ENCODE results near the gene PTPRN2. TPM values are rescaled to one million over a fixed set of nuclear protein-coding genes. Genes with fewer than 3 reads are reported as not detected.
A peak's percentile ranks its signal among the peaks of the same experiment; 100 is the strongest.
"Not testable (repeated sequence)": the region's sequence is repeated elsewhere in the genome, so short reads cannot be mapped to it uniquely, and the experiment has no call there.

PTPRN2 gene
- polyA plus RNA-seq, 1 experiment, result 0.31 TPM

DNA sequence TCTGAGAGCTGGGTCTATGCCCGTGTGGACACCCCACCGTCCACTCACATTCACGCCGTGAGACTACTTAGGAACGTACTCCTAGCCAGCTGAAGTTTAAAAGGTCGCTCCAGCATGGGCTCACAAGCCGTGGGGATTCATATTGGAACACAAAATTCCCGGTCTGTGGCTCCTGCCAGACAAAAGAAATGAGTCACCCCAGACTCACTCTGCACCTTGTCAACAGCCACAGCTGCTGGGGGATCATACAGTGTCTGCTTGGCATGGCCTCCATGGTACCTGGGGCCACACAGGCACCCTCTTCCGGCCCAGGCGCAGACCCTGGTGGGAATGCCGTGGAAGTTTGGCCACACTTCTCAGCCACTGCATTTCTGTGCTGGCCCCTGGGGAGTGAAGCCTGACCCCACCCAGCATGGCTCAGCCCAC is 1022.4 kb downstream of the PTPRN2 start:
- ChIA-PET POLR2A (no interaction called here), CTCF (interaction anchor here (1.2 kb wide), 1 partner anchor 14 kb away, joined by 3 read pairs; no protein-coding TSS in a partner anchor)
- TF ChIP-seq, protein P1, sequence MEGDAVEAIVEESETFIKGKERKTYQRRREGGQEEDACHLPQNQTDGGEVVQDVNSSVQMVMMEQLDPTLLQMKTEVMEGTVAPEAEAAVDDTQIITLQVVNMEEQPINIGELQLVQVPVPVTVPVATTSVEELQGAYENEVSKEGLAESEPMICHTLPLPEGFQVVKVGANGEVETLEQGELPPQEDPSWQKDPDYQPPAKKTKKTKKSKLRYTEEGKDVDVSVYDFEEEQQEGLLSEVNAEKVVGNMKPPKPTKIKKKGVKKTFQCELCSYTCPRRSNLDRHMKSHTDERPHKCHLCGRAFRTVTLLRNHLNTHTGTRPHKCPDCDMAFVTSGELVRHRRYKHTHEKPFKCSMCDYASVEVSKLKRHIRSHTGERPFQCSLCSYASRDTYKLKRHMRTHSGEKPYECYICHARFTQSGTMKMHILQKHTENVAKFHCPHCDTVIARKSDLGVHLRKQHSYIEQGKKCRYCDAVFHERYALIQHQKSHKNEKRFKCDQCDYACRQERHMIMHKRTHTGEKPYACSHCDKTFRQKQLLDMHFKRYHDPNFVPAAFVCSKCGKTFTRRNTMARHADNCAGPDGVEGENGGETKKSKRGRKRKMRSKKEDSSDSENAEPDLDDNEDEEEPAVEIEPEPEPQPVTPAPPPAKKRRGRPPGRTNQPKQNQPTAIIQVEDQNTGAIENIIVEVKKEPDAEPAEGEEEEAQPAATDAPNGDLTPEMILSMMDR (IDR thresholded peaks at IDR 0.05; ENCODE audit: insufficient read depth, low read depth, low read length), result no peak
- H3K4me3 ChIP-seq (ENCODE audit: low read depth, low read length), result no peak overlapping the region
- no peaks in the 10 kb centered on the region for H3K36me3 ChIP-seq (ENCODE audit: control insufficient read depth, insufficient read depth, low read length)
- no peak for DNase-seq (ENCODE audit: low read depth)
- no peaks in the 10 kb centered on the region for H3K27me3 ChIP-seq (ENCODE audit: control insufficient read depth, insufficient read depth, low read length)

DNA sequence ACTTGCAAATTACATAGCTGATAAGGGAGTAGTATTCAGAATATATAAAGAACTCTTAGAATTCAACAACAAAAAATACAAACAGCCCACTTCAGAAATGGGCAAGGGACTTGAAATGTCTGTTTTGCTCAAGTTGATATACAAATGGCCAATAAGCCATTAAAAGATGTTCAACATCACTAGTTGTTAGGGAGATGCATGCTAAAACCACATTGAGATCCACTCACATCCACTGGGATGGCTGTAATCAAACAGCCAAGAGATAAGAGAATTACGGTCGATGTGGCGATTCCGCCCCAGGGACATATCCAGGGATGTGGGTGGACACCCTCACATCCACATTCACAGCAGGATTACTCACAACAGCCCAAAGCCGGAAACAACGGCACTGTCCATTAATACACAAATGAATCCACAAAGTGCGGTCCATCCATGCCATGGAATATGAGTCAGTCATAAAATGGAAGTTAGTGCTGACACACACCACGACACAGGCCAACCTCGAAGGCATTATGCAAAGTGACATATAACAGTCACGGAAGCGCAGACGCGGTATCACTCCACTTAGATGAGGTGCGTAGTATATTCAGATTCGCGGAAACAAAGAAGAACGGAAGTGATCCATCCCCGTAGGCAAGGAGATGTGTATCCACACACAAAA is 1023.0 kb downstream of the PTPRN2 start:
- POLR2A ChIA-PET, result no interaction called here
- Histone ChIP-seq H3K27me3 (ENCODE audit: control insufficient read depth, insufficient read depth, low read length) (no peaks in the 10 kb centered on the region), H3K4me3 (ENCODE audit: low read depth, low read length) (no peak overlapping the region), H3K36me3 (ENCODE audit: control insufficient read depth, insufficient read depth, low read length) (no peaks in the 10 kb centered on the region)
- peak; percentile 20 for DNase-seq (ENCODE audit: low read depth)
- CTCF ChIA-PET, result interaction anchor here (1.2 kb wide), 1 partner anchor 13 kb away, joined by 3 read pairs; no protein-coding TSS in a partner anchor
- TF ChIP-seq, protein P1 (IDR thresholded peaks at IDR 0.05; ENCODE audit: insufficient read depth, low read depth, low read length), result no peak

DNA sequence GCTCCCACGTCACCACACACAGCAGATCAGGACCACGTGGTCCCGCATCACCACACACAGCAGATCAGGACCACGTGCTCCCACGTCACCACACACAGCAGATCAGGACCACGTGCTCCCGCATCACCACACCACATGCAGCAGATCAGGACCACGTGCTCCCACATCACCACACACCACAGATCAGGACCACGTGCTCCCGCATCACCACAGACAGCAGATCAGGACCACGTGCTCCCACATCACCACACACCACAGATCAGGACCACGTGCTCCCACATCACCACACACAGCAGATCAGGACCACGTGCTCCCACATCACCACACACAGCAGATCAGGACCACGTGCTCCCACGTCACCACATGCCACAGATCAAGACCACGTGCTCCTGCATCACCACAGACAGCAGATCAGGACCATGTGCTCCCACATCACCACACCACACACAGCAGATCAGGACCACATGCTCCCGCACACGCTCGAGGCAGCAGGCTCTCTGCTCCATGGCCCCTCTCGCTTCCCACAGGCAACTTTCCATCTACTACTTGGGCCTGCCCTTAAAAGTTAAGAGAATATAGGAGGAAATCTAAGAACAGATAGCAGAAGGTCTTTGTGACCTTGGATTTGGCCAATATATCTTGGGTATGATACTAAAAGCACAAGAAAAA is 1024.0 kb downstream of the PTPRN2 start:
- H3K27me3 ChIP-seq (ENCODE audit: control insufficient read depth, insufficient read depth, low read length); H3K36me3 ChIP-seq (ENCODE audit: control insufficient read depth, insufficient read depth, low read length); POLR2A ChIA-PET; H3K4me3 ChIP-seq (ENCODE audit: low read depth, low read length); DNase-seq (ENCODE audit: low read depth); CTCF ChIA-PET: not testable (repeated sequence)

DNA sequence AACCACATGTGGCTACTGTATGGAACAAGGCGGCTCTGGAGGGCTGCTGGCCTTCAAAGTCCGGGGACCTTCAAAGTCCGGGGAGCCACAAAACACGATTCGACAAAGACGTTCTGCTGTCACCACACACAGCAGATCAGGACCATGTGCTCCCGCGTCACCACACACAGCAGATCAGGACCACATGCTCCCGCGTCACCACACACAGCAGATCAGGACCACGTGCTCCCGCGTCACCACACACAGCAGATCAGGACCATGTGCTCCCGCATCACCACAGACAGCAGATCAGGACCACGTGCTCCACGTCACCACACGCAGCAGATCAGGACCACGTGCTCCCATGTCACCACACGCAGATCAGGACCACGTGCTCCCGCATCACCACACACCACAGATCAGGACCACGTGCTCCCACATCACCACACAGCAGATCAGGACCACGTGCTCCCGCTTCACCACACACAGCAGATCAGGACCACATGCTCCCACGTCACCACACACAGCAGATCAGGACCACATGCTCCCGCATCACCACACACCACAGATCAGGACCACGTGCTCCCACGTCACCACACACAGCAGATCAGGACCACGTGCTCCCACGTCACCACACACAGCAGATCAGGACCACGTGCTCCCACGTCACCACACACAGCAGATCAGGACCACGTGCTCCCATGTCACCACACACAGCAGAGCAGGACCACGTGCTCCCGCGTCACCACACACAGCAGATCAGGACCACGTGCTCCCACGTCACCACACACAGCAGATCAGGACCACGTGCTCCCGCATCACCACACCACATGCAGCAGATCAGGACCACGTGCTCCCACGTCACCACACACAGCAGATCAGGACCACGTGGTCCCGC is 1024.9 kb downstream of the PTPRN2 start:
- POLR2A ChIA-PET; CTCF ChIA-PET; H3K36me3 ChIP-seq (ENCODE audit: control insufficient read depth, insufficient read depth, low read length): not testable (repeated sequence)

DNA sequence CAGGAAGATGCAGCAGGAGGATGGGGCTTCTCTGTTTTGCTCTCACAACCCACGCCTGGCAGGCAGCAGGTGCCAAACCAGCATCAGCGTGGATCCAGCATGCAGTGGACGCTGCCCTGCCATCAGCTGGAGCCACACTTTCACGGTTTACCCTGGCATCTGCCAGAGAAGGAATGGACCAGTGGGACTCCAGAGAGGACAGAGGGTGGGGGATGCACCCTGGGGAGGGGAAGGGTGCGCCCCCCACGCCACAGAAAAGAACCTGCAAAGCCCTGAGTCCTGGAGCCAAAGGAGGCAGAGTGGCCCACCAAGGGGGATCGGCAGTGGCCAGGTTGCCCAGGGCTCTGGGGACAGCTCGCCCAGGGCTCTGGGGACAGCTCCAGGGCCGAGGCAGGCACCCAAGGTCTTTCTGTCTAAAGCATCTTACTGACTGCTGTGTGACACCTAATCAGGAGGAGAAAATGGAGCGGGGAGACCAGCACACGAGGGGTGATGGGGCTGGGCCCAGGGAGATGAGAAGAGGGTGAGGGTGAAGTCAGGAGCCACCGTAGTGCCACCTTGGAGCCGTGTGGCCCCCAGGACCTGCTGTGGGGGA is 1025.7 kb downstream of the PTPRN2 start:
- ChIA-PET POLR2A (no interaction called here), CTCF (no interaction called here)
- TF ChIP-seq, protein P1 (IDR thresholded peaks at IDR 0.05; ENCODE audit: insufficient read depth, low read depth, low read length), result no peak
- no peak for DNase-seq (ENCODE audit: low read depth)
- Histone ChIP-seq H3K36me3 (ENCODE audit: control insufficient read depth, insufficient read depth, low read length) (no peaks in the 10 kb centered on the region), H3K4me3 (ENCODE audit: low read depth, low read length) (no peak overlapping the region), H3K27me3 (ENCODE audit: control insufficient read depth, insufficient read depth, low read length) (no peaks in the 10 kb centered on the region)

More for the DNA sequence above, 1024.9 kb downstream of the PTPRN2 start:
- not testable (repeated sequence) for DNase-seq (ENCODE audit: low read depth); H3K4me3 ChIP-seq (ENCODE audit: low read depth, low read length); H3K27me3 ChIP-seq (ENCODE audit: control insufficient read depth, insufficient read depth, low read length)

DNA sequence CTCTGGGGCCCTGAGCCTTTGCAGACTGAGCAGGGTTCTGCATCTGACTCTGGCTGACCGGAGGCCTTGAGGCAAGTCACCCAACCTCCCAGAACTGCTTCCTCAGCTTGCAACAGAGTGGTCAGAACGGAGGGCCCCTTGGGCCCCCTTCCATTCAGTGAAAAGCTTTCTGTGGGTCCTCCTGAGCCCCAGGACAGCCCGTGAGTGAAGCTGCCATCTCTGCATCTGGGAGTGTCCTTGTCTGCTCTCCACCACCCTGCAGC is 1026.2 kb downstream of the PTPRN2 start:
- POLR2A ChIA-PET, result no interaction called here
- CTCF ChIA-PET, result no interaction called here
- TF ChIP-seq, protein P1 (IDR thresholded peaks at IDR 0.05; ENCODE audit: insufficient read depth, low read depth, low read length), result no peak
- no peak for DNase-seq (ENCODE audit: low read depth)
- Histone ChIP-seq H3K27me3 (ENCODE audit: control insufficient read depth, insufficient read depth, low read length) (no peaks in the 10 kb centered on the region), H3K4me3 (ENCODE audit: low read depth, low read length) (no peak overlapping the region), H3K36me3 (ENCODE audit: control insufficient read depth, insufficient read depth, low read length) (no peaks in the 10 kb centered on the region)

Data from BJ (cell line).